K562 (cell line): ENCODE data around the gene OR4D5. TPM values are rescaled to one million over a fixed set of nuclear protein-coding genes. Genes with fewer than 3 reads are reported as not detected.

Experiments
- ATAC-seq: fragments of 200-7000 bp; cut with Tn5 transposase; 3 replicates; pipeline ENCODE4 v1.9.1; 2020; ENCODE audit warnings: moderate library complexity
- BruUV-seq: library from RNA; stranded (reverse); fragments of 400-500 nt; replicated peaks from 2 replicates; lab custom pipeline; 2021; lab: Mats Ljungman, UMichigan
- CTCF ChIA-PET: fragments of 300-600 bp; formaldehyde crosslinking; extraction: SDS; loops from one replicate; lab custom pipeline; 2021; ENCODE audit warnings: low intra/inter-chr PET ratio; lab: Yijun Ruan, JAX
- POLR2A ChIA-PET: fragments of 300-600, 350-650 bp; sonication (Branson Sonifier 250); formaldehyde crosslinking; extraction: SDS; loops from one replicate; lab custom pipeline; 2021; ENCODE audit warnings: antibody characterized with exemption, inconsistent platforms; lab: Yijun Ruan, JAX
- DNase-seq, 4 experiments: peaks; one replicate each; pipeline versions ENCODE4 v3.0.0 to v3.0.0-alpha.2; 2011 to 2018; ENCODE audit warnings: low spot score in 3 of 4, mixed read lengths in 3 of 4; ENCODE audit errors: extremely low read depth in 1 of 4
- FAIRE-seq: peaks from 2 replicates; lab custom pipeline; 2011; peaks lifted over from hg19 to GRCh38; lab: Jason Lieb, UNC
- H2AFZ ChIP-seq: 2 replicates; pipeline ENCODE4 v1.6.0; 2011; ENCODE audit warnings: low read depth, low read length, control low read depth, inconsistent platforms
- H3K27ac ChIP-seq: fragments of 200-600 bp; 3 replicates; pipeline ENCODE4 v1.8.0; 2011; ENCODE audit warnings: low read depth, mild to moderate bottlenecking, control low read depth, inconsistent platforms, low read length, moderate library complexity, mixed read lengths; ENCODE audit errors: extremely low read depth
- H3K27me3 ChIP-seq, 2 experiments: fragments of 300-600 bp in 1 of 2; 2 replicates in 1 of 2; 3 replicates in 1 of 2; pipeline versions ENCODE4 v1.6.0 to v1.8.0; 2011; ENCODE audit warnings: inconsistent platforms in 2 of 2, low read length in 2 of 2, mild to moderate bottlenecking in 1 of 2, mixed read lengths in 1 of 2, moderate library complexity in 1 of 2; ENCODE audit not compliant: control insufficient read depth in 2 of 2, insufficient read depth in 2 of 2
- H3K36me3 ChIP-seq: fragments of 300-600 bp; 3 replicates; pipeline ENCODE4 v1.8.0; 2011; ENCODE audit warnings: mild to moderate bottlenecking, low read length, inconsistent platforms; ENCODE audit not compliant: control insufficient read depth, insufficient read depth
- H3K4me1 ChIP-seq, 2 experiments: fragments of 200-600 bp in 1 of 2; replicated peaks in 1 of 2; 2 replicates in 1 of 2; 3 replicates in 1 of 2; pipeline versions ENCODE4 v1.5.1 to v1.8.0; 2011; ENCODE audit warnings: inconsistent platforms in 2 of 2, low read length in 2 of 2, mild to moderate bottlenecking in 1 of 2, mixed read lengths in 1 of 2, moderate library complexity in 1 of 2; ENCODE audit not compliant: control insufficient read depth in 2 of 2, insufficient read depth in 2 of 2
- H3K4me2 ChIP-seq: 2 replicates; pipeline ENCODE4 v1.6.1; 2011; ENCODE audit warnings: low read length, control low read depth, inconsistent platforms, mixed read lengths; ENCODE audit not compliant: insufficient read depth
- H3K4me3 ChIP-seq: fragments of 200-600 bp; sonication (generic), shearing (Covaris generic); 2 replicates; pipeline ENCODE4 v1.5.1; 2016; ENCODE audit warnings: control low read depth, inconsistent platforms
- H3K79me2 ChIP-seq: fragments of 200-600 bp; 3 replicates; pipeline ENCODE4 v1.8.0; 2011; ENCODE audit warnings: low read length, inconsistent platforms; ENCODE audit not compliant: control insufficient read depth, insufficient read depth
- H3K9ac ChIP-seq, 2 experiments: 2 replicates each; pipeline versions ENCODE4 v1.6.0 to v1.6.1; 2011; ENCODE audit warnings: low read depth in 2 of 2, low read length in 2 of 2, control low read depth in 1 of 2, inconsistent platforms in 1 of 2, mild to moderate bottlenecking in 1 of 2, mixed read lengths in 1 of 2; ENCODE audit not compliant: insufficient read depth in 1 of 2
- H3K9me1 ChIP-seq: one replicate; pipeline ENCODE4 v1.6.0; 2011; ENCODE audit warnings: inconsistent platforms, mild to moderate bottlenecking, low read length, moderate library complexity; ENCODE audit not compliant: control insufficient read depth, insufficient read depth
- H3K9me3 ChIP-seq: replicated peaks from 2 replicates; pipeline ENCODE4 v1.5.1; 2011; ENCODE audit warnings: low read depth, low read length, inconsistent platforms; ENCODE audit not compliant: control insufficient read depth, insufficient read depth
- H4K20me1 ChIP-seq: replicated peaks from 2 replicates; pipeline ENCODE4 v1.6.1; 2011; ENCODE audit warnings: low read length, inconsistent platforms, mixed read lengths; ENCODE audit not compliant: control insufficient read depth, insufficient read depth
- ARID3A ChIP-seq: IDR thresholded peaks from 2 replicates; pipeline ENCODE4 v1.6.1; 2012; ENCODE audit warnings: low read depth, low read length, improper control_type of control experiment, borderline replicate concordance
- E2F3 ChIP-seq: fragments of 250-450 bp; sonication (Bioruptor Pico); IDR thresholded peaks from 2 replicates; pipeline ENCODE4 v1.4.0; 2020; ENCODE audit warnings: mild to moderate bottlenecking
- GABPA ChIP-seq: fragments of 200-800 bp; sonication (Bioruptor generic); conservative IDR thresholded peaks from 2 replicates; pipeline ENCODE4 v1.6.1; 2016; ENCODE audit warnings: low read depth, missing genetic modification characterization, missing compliant biosample characterization
- KDM5B ChIP-seq: fragments of 200-600 bp; sonication (generic); IDR thresholded peaks from 2 replicates; pipeline ENCODE4 v1.6.1; 2012; ENCODE audit warnings: low read depth, mild to moderate bottlenecking, moderate library complexity, low read length, control low read depth, inconsistent platforms; ENCODE audit not compliant: insufficient replicate concordance
- RBM25 ChIP-seq: fragments of 200-400 bp; formaldehyde crosslinking; IDR thresholded peaks from 2 replicates; pipeline ENCODE4 v1.6.1; 2018; ENCODE audit warnings: low read length, low read depth, moderate library complexity; ENCODE audit not compliant: severe bottlenecking
- TFAM ChIP-seq: fragments of 250-450 bp; sonication (Bioruptor Pico); conservative IDR thresholded peaks from 2 replicates; pipeline ENCODE4 v1.5.0; 2021; ENCODE audit warnings: mild to moderate bottlenecking, moderate library complexity
- TSC22D4 ChIP-seq: fragments of 450-650 bp; IDR thresholded peaks from 2 replicates; pipeline ENCODE4 v1.6.1; 2016; ENCODE audit warnings: missing genetic modification characterization, missing biosample characterization, control low read depth
- ZBTB11 ChIP-seq, 3 experiments: fragments of 200-800 bp in 1 of 3; fragments of 250-450 bp in 1 of 3; fragments of 450-650 bp in 1 of 3; sonication (Bioruptor Pico) in 1 of 3; sonication (Bioruptor generic) in 1 of 3; formaldehyde crosslinking in 1 of 3; IDR thresholded peaks; 2 replicates each; pipeline versions ENCODE4 v1.6.1 to v1.8.0; 2016 to 2022; ENCODE audit warnings: mild to moderate bottlenecking in 2 of 3, missing genetic modification characterization in 2 of 3, missing compliant biosample characterization in 1 of 3, moderate library complexity in 1 of 3
- ZNF146 ChIP-seq: IDR thresholded peaks from one replicate; pipeline ENCODE4 v1.6.1; 2018; ENCODE audit warnings: missing compliant biosample characterization; ENCODE audit not compliant: unreplicated experiment
- in situ Hi-C: fragments of 300-500 bp; cut with MboI; formaldehyde crosslinking; loops from 4 replicates; pipeline ENCODE4 v1.15.0; 2018; ENCODE audit warnings: inconsistent platforms, mixed read lengths
- intact Hi-C: fragments of 100-400 bp; cut with micrococcal nuclease; formaldehyde crosslinking; loops from 2 replicates; pipeline ENCODE4 v1.14.2; 2022
- polyA plus RNA-seq, 8 experiments: library from polyadenylated mRNA; depleted of rRNA in 4 of 8; stranded (reverse) in 5 of 8; unstranded in 3 of 8; fragments of >200 nt; fragmentation: Nextera tagmentation in 2 of 8; fragmentation: Illumina TruSeq in 1 of 8; extraction: Ambion mirVana in 2 of 8; extraction: Trizol in 1 of 8; gene quantifications; 2 replicates each; pipeline versions ENCODE4 v1.2.1 to v1.2.3, GENCODE V29; 2011 to 2014; ENCODE audit warnings: inconsistent platforms in 1 of 8, missing spikeins in 1 of 8
- total RNA-seq, 7 experiments: library from RNA; depleted of rRNA in 6 of 7; stranded (reverse); fragments of >200 nt in 6 of 7; fragmentation: Illumina TruSeq in 2 of 7; extraction: Trizol in 2 of 7; gene quantifications; 2 replicates each; pipeline versions ENCODE4 v1.2.1 to v1.2.3, GENCODE V29; 2011 to 2021; ENCODE audit warnings: low replicate concordance in 1 of 7
- TF ChIP-seq, protein P1 (sequence below): sonication (generic); formaldehyde crosslinking; IDR thresholded peaks from 2 replicates; pipeline ENCODE4 v1.9.0; 2022; ENCODE audit warnings: mild to moderate bottlenecking, missing genetic modification reagents

Gene OR4D5
- total and polyA plus RNA-seq, 9 of the 15 experiments (the other 6 are each of a cell fraction or from before 2014, with no cell fraction given): not detected

GRCh38 chr11:123956752-123957151 is 17.3 kb downstream of the OR4D5 start:
- Histone ChIP-seq H3K27me3 (no peaks in the 10 kb centered on the region), H3K79me2 (no peaks in the 10 kb centered on the region), H3K9ac (no peak overlapping the region), H3K9me3 (no peaks in the 10 kb centered on the region), H3K4me3 (no peak overlapping the region), H3K27ac (no peak overlapping the region), H3K4me1 (no peaks in the 10 kb centered on the region), H4K20me1 (no peaks in the 10 kb centered on the region), H3K9me1 (no peaks in the 10 kb centered on the region), H2AFZ (no peak overlapping the region), H3K36me3 (no peaks in the 10 kb centered on the region), H3K4me2 (no peak overlapping the region)
- DNase-seq (no peak), ATAC-seq (no peak), FAIRE-seq (no peak)
- ChIA-PET POLR2A (interaction anchor here (1.1 kb wide), 1 partner anchor 13 kb away, joined by 3 read pairs; the partner anchor contains the start of gene OR6T1), CTCF (no interaction called here)
- intact Hi-C loops (no loop called here), in situ Hi-C loops (no loop called here)
- no peak for TF ChIP-seq ARID3A
- TF ChIP-seq, protein P1, sequence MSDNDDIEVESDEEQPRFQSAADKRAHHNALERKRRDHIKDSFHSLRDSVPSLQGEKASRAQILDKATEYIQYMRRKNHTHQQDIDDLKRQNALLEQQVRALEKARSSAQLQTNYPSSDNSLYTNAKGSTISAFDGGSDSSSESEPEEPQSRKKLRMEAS (CRISPR knock-in tag): no peak
- no peak for TF ChIP-seq GABPA (tag)
- peak; percentile 62 for TF ChIP-seq RBM25
- no peak for TF ChIP-seq KDM5B
- no peak for TF ChIP-seq E2F3 (CRISPR knock-in tag)
- no peak for TF ChIP-seq ZBTB11 (CRISPR knock-in tag; IDR thresholded peaks at IDR 0.05)
- TF ChIP-seq TFAM (CRISPR knock-in tag): no peak
- TF ChIP-seq ZNF146: peak; percentile 63
- no peak for TF ChIP-seq TSC22D4 (tag)
- no TSS peak for BruUV-seq
